GM23248 (cell line): Measurements from ENCODE around the gene EIF2B5.

Experiments
- EZH2 ChIP-seq: fragments of 200-600 bp; sonication (generic); IDR thresholded peaks from 2 replicates; pipeline ENCODE4 v1.6.1; 2018; ENCODE audit warnings: antibody characterized with exemption, mild to moderate bottlenecking; ENCODE audit not compliant: insufficient read depth, poor library complexity, severe bottlenecking
- EZH2phosphoT487 ChIP-seq: fragments of 200-600 bp; sonication (generic); IDR thresholded peaks from 2 replicates; pipeline ENCODE4 v1.6.1; 2018; ENCODE audit warnings: antibody characterized with exemption, moderate library complexity, mild to moderate bottlenecking, low read depth; ENCODE audit not compliant: insufficient read depth

DNA sequence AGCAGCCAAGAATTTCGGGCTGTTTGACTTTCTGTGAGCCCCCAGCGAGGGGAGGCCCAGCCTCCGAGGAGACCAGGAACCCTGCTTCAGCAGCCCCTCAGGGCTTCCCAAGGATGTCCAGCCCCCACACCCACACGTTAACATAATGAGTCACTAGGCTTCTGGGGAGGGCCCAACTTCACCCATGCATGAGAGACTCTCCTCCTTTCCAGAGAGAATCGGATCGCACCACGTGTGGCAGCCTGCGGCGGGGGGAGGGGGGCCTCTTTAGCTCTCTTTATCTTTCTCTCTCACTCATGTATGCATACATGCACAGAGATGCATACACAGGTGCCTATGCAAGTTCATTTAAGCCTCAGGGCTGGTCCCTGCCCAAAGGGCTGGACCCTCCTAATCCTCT is 36.4 kb downstream of the EIF2B5 start:
- TF ChIP-seq EZH2phosphoT487 (no peak), EZH2 (no peak)
